Duodenal mucosa (tissue), 2 donors: ENCODE data around the gene SMIM1.

Experiments used
- H3K27ac ChIP-seq: one replicate; pipeline ENCODE4 v1.7.0; 2013; ENCODE audit warnings: low read depth, low read length
- H3K27me3 ChIP-seq, 2 donors: one replicate each; pipeline ENCODE4 v1.7.0; 2013; ENCODE audit warnings: low read length in 2 of 2, control low read depth in 1 of 2; ENCODE audit not compliant: insufficient read depth in 2 of 2, control insufficient read depth in 1 of 2
- H3K36me3 ChIP-seq, 2 donors: one replicate each; pipeline ENCODE4 v1.7.0; 2013; ENCODE audit warnings: low read length in 2 of 2, control low read depth in 1 of 2; ENCODE audit not compliant: insufficient read depth in 2 of 2, control insufficient read depth in 1 of 2
- H3K4me1 ChIP-seq, 2 donors: one replicate each; pipeline ENCODE4 v1.7.0; 2013; ENCODE audit warnings: low read length in 2 of 2, control low read depth in 1 of 2; ENCODE audit not compliant: insufficient read depth in 2 of 2, control insufficient read depth in 1 of 2
- H3K4me3 ChIP-seq, 2 donors: one replicate each; pipeline ENCODE4 v1.7.0; 2013; ENCODE audit warnings: low read length in 2 of 2, low read depth in 1 of 2
- H3K9ac ChIP-seq, 2 donors: one replicate each; pipeline ENCODE4 v1.7.0; 2013; ENCODE audit warnings: low read length in 2 of 2, low read depth in 1 of 2
- H3K9me3 ChIP-seq, 2 donors: one replicate each; pipeline ENCODE4 v1.7.0; 2013; ENCODE audit warnings: low read length in 2 of 2, control low read depth in 1 of 2; ENCODE audit not compliant: control insufficient read depth in 1 of 2

SMIM1 gene

GRCh38 chr1:3785045-3785444 is 12.5 kb downstream of the SMIM1 start:
- H3K4me3 ChIP-seq: no peak overlapping the region
- peaks cover 0 to 6% of the 10 kb centered on the region in 2 donors for H3K4me1 ChIP-seq
- H3K9me3 ChIP-seq: no peaks in the 10 kb centered on the region
- H3K27me3 ChIP-seq: no peaks in the 10 kb centered on the region
- no peak overlapping the region for H3K9ac ChIP-seq
- peaks cover 23 to 80% of the 10 kb centered on the region in 2 donors for H3K36me3 ChIP-seq
- no peak overlapping the region for H3K27ac ChIP-seq

- Histone ChIP-seq H3K27ac (no peak overlapping the region), H3K4me3 (no peak overlapping the region), H3K4me1 (peaks cover 0 to 6% of the 10 kb centered on the region in 2 donors), H3K27me3 (no peaks in the 10 kb centered on the region), H3K9ac (no peak overlapping the region), H3K9me3 (no peaks in the 10 kb centered on the region), H3K36me3 (peaks cover 18 to 79% of the 10 kb centered on the region in 2 donors)
Measured at GRCh38 chr1:3785456-3786157, 13.1 kb downstream of the SMIM1 start.

DNA sequence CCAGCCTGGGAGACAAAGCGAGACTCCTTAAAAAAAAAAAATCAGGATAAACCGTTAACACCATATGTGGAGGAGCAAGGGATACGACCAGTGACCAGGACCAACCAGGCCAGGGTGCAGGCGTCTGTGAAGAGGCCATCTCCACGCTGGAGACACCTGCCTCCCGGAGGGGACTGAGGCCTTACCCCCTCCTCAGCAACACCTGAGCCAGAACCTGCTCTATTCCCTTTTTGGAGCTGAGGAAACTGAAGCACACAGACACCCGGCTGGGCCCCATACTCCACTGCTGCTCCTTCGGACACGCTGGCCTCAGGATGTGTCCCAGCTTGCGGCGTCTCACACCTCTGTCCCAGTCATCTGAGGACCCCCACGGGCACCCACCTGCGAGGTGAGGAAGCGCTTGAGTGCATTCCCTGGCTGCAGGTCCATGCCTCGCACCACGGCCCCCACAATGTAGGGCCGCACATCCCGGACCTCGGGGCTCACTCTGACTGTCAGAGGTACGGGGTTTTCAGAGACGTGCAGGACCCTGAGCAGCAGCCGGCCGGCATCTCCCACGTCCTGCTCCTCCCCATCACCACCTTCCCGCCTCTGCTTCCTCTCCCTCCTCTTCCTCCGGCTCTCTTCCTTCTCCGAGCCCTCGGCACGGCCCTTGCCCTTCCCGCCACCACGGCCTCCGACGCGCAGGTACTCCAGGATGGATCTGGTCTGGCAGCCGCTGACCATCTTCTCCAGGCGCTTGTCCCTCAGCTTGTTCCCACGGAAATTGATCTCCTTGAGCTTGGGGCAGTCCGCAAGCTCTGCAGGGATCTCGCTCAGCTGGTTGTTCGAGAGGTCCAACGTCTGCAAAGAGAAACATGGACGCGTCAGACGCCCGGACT is 14.2 kb downstream of the SMIM1 start:
- Histone ChIP-seq H3K27ac (no peak overlapping the region), H3K36me3 (peaks cover 12 to 70% of the 10 kb centered on the region in 2 donors), H3K4me3 (no peak overlapping the region), H3K27me3 (no peaks in the 10 kb centered on the region), H3K9me3 (no peaks in the 10 kb centered on the region), H3K4me1 (peaks cover 0 to 6% of the 10 kb centered on the region in 2 donors), H3K9ac (no peak overlapping the region)

DNA sequence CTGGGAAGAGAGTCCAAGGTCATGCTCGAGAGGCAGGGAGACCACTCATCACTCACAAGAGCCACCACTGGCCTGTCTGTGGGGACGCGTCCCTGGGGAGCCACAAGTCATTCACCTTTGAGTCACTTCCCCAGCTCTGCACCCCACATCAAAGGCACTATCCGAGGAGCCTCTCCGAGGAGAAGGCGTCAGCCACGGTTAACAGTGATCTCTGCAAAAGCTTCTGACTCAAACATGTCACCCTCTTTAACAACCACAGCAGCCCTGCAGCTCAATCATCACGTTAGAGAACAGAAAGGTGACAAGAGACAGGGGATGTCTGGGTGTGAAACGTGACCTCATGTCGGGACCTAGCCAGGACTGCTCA is 14.8 kb downstream of the SMIM1 start:
- Histone ChIP-seq H3K4me1 (peaks cover 0 to 6% of the 10 kb centered on the region in 2 donors), H3K4me3 (no peak overlapping the region), H3K9me3 (no peaks in the 10 kb centered on the region), H3K27ac (no peak overlapping the region), H3K9ac (no peak overlapping the region), H3K36me3 (peaks cover 16 to 64% of the 10 kb centered on the region in 2 donors), H3K27me3 (no peaks in the 10 kb centered on the region)

DNA sequence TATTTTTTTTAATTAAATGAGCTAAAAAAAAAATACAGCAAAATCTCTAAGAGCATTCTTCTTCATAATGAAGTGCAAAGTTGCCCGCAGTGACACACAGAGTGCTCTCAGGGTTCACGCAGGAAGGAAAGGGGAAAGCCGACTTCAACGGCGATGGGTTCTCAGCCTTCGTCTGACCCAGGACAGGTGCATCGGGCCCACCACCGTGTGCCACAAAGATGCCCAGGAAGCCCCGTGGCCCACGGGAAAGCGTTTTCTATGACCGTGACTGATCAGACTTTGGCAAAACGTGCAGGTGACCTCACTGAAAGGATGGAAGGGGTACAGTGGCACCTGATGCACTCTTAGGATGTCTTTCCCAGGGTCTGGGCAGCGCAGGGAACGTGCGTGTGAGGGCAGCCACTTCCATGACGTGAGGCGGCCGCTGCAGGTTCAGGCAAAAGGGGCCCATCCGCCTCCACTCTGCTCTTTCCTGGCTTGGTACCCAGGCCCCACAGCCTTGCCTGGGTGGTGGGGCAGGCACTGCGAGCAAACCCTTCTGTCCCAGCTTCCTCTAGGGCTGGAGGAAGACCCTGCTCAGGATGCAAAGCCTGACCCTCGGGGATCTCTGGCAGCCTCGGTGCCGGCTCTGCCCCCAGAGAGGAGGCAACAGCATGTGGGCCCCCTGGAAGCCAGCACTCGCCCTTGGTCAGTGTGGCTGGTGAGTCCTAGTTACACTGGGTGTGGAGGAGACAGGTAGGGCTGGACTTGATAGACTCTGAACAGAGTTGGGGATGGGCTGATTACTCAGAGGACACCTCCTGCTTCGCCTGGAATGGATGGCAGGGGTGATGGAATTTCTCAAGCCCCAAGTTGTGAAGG is 15.4 kb downstream of the SMIM1 start:
- no peaks in the 10 kb centered on the region for H3K27me3 ChIP-seq
- peaks cover 16 to 58% of the 10 kb centered on the region in 2 donors for H3K36me3 ChIP-seq
- H3K4me1 ChIP-seq: peaks cover 0 to 6% of the 10 kb centered on the region in 2 donors
- no peak overlapping the region for H3K4me3 ChIP-seq
- no peak overlapping the region for H3K9ac ChIP-seq
- H3K27ac ChIP-seq: no peak overlapping the region
- no peaks in the 10 kb centered on the region for H3K9me3 ChIP-seq

DNA sequence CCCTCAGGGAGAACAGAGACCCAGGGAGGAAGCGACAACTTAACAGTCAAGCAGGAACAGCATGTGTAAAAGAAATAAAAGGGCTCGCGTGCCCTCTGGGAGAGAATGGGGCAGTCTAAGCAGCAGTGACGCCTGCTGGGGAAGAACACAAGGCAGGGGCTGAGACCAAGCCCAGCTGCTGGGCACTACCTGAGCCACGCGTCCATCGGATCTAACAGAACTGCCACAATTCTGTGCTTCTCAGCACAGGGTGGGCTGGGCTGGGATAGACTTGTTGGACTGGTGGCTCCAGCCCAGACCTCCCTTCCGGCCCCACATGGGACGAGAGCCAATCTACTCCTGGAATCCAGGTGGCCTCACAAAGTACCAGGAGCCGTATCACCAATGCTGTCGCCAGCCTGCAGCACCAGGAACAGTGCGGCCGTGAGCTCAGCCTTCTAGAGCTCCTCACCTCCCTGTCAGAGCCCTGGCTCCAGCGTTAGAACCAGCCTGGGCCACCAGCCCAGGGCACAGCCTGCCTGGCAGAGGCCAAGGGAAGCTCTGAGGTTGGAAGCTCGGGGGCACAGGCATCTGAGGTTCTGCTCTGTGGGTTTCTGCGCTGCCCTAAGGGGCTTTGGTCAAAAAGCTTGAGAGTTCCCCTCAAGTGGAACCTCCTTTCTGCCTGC is 16.3 kb downstream of the SMIM1 start:
- Histone ChIP-seq H3K36me3 (peaks cover 16 to 51% of the 10 kb centered on the region in 2 donors), H3K4me1 (peaks cover 0 to 7% of the 10 kb centered on the region in 2 donors), H3K27ac (no peak overlapping the region), H3K9me3 (no peaks in the 10 kb centered on the region), H3K4me3 (no peak overlapping the region), H3K9ac (no peak overlapping the region), H3K27me3 (no peaks in the 10 kb centered on the region)

DNA sequence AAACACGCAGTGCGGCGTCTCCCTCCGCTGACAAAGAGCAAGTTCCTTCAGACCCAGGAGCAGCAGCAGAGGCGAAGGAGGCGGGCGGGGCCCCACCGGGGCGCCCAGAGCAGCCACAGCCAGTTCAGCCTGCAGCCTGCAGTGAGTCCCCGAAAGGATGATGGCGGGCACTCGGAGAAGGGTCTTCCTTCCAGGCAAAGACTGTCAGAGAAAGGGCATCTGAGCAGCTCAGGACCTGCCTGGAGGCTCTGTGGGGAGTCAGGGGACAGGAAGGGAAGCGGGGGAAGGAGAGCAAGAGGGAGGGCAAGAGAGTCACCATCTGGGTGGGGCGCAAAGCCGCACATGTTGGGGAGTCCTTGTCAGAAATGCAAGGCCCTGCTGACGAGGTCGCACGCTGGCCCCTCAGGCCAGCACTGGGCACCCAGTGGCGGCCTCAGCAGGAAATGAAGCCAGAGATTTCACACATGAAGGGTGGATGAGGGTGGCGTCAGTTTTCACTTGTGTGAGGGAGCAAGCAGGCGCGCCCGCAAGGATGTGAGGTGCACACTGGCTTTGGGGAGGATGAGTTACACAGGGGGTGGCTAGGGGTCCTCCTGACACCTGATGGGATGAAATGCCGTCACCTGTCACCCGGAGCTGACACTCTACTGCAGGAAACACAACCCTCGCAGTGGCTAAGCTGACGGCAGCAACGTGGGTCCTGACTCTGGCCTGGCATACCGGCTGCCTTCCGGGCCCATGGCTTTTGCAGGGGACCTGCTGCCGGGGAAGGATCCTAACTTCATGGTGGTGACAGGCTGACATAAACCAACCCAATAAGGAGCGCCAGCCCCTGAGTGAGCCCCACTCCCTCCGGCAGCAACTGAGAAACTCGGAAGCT is 17.1 kb downstream of the SMIM1 start:
- Histone ChIP-seq H3K27ac (no peak overlapping the region), H3K4me1 (peaks cover 2 to 15% of the 10 kb centered on the region in 2 donors), H3K9me3 (no peaks in the 10 kb centered on the region), H3K36me3 (peaks cover 16 to 44% of the 10 kb centered on the region in 2 donors), H3K9ac (no peak overlapping the region), H3K27me3 (no peaks in the 10 kb centered on the region), H3K4me3 (no peak overlapping the region)

- Histone ChIP-seq H3K9ac (no peak overlapping the region), H3K9me3 (no peaks in the 10 kb centered on the region), H3K27me3 (no peaks in the 10 kb centered on the region), H3K4me1 (peaks cover 10 to 19% of the 10 kb centered on the region in 2 donors), H3K27ac (no peak overlapping the region), H3K4me3 (no peak overlapping the region), H3K36me3 (peaks cover 12 to 36% of the 10 kb centered on the region in 2 donors)
Measured at GRCh38 chr1:3790500-3790923, 18.0 kb downstream of the SMIM1 start.

- peaks cover 12 to 34% of the 10 kb centered on the region in 2 donors for H3K36me3 ChIP-seq
- H3K4me3 ChIP-seq: no peak overlapping the region
- no peaks in the 10 kb centered on the region for H3K27me3 ChIP-seq
- H3K27ac ChIP-seq: no peak overlapping the region
- H3K9me3 ChIP-seq: no peaks in the 10 kb centered on the region
- no peak overlapping the region for H3K9ac ChIP-seq
- H3K4me1 ChIP-seq: peaks cover 12 to 19% of the 10 kb centered on the region in 2 donors
Measured at GRCh38 chr1:3790952-3791351, 18.4 kb downstream of the SMIM1 start.
